Activated CD4-positive, alpha-beta memory T cell treated with anti-CD3 and anti-CD28 coated beads for 36 hours (primary cell): ENCODE measurements around the gene LRRC30. TPM values are rescaled to one million over a fixed set of nuclear protein-coding genes. Genes with fewer than 3 reads are reported as not detected.

Source experiments
- CTCF ChIA-PET: fragments of 350-600 bp; sonication (Branson Sonifier 250); formaldehyde crosslinking; loops from one replicate; lab custom pipeline; 2021; ENCODE audit warnings: antibody characterized with exemption, inconsistent platforms; lab: Charles Lee
- POLR2A ChIA-PET: fragments of 350-600 bp; sonication (Branson Sonifier 250); formaldehyde crosslinking; loops from one replicate; lab custom pipeline; 2021; ENCODE audit warnings: antibody characterized with exemption; lab: Charles Lee
- DNase-seq: peaks from one replicate; pipeline ENCODE4 v3.0.0-alpha.2; 2020
- H3K27ac Mint-ChIP-seq: one replicate; pipeline ENCODE4 v1.8.0; 2021; ENCODE audit warnings: mixed read lengths
- H3K27me3 Mint-ChIP-seq: one replicate; pipeline ENCODE4 v1.8.0; 2021; ENCODE audit warnings: mixed read lengths
- H3K36me3 Mint-ChIP-seq: one replicate; pipeline ENCODE4 v1.8.0; 2021; ENCODE audit warnings: mixed read lengths
- H3K4me1 Mint-ChIP-seq: one replicate; pipeline ENCODE4 v1.8.0; 2021; ENCODE audit warnings: low read depth, mixed read lengths
- H3K4me3 Mint-ChIP-seq: one replicate; pipeline ENCODE4 v1.8.0; 2021; ENCODE audit warnings: mild to moderate bottlenecking, mixed read lengths
- H3K9me3 Mint-ChIP-seq: one replicate; pipeline ENCODE4 v1.8.0; 2021; ENCODE audit warnings: mixed read lengths
- intact Hi-C: fragments of 100-400 bp; cut with micrococcal nuclease; formaldehyde crosslinking; loops from one replicate; pipeline ENCODE4 v1.15.1; 2023
- total RNA-seq, 2 experiments: library from RNA; stranded (reverse); gene quantifications; one replicate each; pipeline ENCODE4 v1.2.3, GENCODE V29; 2021

Gene LRRC30
- total RNA-seq, 2 experiments from 2014 or later: not detected

DNA sequence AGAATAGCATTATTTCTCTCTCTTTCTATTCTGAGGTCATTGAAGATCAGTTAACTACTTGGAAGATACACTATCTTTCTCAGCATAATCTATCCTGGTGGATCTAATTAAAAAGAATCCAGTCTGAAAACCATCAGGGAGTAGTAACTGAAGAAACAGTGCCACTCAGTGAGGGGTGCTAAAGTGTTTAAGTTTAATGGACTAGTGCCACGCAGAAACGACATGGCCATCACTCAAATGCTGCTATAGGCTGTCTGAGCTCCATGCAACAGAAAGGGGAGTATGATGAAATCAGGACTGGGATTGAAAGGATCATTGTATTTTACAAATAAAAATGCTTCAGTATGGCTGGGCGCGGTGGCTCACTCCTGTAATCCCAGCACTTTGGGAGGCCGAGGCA is 23.3 kb downstream of the LRRC30 start:
- Mint-ChIP-seq H3K27me3 (no peaks in the 10 kb centered on the region), H3K36me3 (no peaks in the 10 kb centered on the region), H3K9me3 (peaks cover 8% of the 10 kb centered on the region), H3K4me1 (no peaks in the 10 kb centered on the region), H3K27ac (no peak overlapping the region), H3K4me3 (no peak overlapping the region)
- DNase-seq: no peak
- ChIA-PET POLR2A (no interaction called here), CTCF (no interaction called here)
- intact Hi-C loops: no loop called here

DNA sequence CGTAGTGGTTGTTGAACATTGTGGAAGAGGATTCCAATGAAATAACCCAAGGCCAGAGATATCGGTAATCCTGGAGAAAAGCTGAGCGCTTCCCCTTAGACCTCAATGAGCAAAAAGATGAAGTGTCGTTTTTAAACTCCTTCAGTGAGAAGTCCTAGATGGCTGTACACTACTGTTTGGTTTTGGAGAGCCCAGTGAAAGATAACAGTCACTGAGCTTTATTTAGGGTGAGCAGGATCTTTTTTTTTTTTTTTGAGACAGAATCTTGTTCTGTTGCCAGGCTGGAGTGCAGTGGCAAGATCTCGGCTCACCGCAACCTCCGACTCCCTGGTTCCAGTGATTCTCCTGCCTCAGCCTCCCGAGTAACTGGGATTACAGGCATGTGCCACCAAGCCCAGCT is 24.2 kb downstream of the LRRC30 start:
- H3K27me3 Mint-ChIP-seq: no peaks in the 10 kb centered on the region
- CTCF ChIA-PET: no interaction called here
- peaks cover 6% of the 10 kb centered on the region for H3K9me3 Mint-ChIP-seq
- H3K4me1 Mint-ChIP-seq: no peaks in the 10 kb centered on the region
- no peak overlapping the region for H3K27ac Mint-ChIP-seq
- POLR2A ChIA-PET: no interaction called here
- intact Hi-C loops: no loop called here
- H3K36me3 Mint-ChIP-seq: no peaks in the 10 kb centered on the region
- no peak for DNase-seq
- no peak overlapping the region for H3K4me3 Mint-ChIP-seq

DNA sequence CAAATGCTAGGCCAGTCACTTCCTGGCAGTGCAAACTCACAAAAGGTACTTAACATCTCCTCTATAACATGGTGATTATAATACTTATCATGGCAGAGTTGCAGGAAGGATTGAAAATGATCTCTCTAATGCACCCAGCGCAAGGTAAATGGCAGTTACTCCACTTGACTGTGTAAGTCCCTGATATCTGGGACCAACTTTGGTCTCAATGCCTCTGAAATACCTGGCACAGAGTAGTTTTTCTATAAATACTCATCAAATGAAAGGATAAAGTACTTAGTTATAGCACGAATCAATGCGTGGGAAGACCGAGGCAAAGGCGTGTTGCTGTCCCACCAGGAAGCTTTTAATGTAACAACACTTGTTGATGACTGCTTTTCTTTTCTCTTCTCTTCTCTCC is 24.8 kb downstream of the LRRC30 start:
- intact Hi-C loops: no loop called here
- peaks cover 4% of the 10 kb centered on the region for H3K9me3 Mint-ChIP-seq
- ChIA-PET POLR2A (no interaction called here), CTCF (no interaction called here)
- H3K36me3 Mint-ChIP-seq: no peaks in the 10 kb centered on the region
- DNase-seq: no peak
- H3K4me3 Mint-ChIP-seq: no peak overlapping the region
- H3K27me3 Mint-ChIP-seq: no peaks in the 10 kb centered on the region
- H3K27ac Mint-ChIP-seq: no peak overlapping the region
- no peaks in the 10 kb centered on the region for H3K4me1 Mint-ChIP-seq

DNA sequence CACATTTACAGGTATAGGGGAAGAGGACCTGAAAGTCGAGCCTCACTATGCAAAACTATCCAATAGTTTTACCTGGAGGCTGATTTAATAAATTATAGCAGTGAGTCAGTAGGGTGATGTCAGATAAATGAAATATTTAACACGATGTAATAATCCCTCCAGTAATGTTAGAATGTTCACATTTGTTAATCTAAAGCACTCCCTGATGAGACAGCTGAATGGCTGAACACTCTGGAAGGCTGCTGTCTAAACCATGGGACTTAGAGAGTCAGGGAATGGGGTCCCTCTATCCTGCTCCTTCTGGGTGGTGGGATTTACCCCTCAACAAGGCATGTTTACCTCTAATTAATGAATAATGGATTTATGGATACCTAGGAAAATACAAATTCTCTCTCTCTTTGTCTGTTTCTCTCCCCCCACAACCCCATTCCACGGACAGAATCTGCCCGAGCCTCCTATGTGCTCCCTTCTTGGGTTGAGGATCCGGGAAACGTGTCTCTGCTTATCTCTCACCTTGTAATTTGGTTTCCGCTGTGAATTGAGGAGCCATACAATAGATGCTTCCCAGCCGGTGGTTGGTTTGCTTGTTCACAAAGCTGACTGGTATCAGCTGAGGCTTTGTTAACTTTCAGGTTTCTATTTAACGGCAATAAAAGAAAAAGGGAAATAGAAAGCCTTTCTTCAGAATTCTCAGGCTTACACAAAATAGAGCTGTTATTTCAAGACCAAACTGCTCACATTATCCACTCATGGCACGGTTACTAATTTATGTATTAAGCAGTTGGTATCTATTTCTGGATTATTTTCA is 25.9 kb downstream of the LRRC30 start:
- Mint-ChIP-seq H3K4me1 (no peaks in the 10 kb centered on the region), H3K4me3 (no peak overlapping the region), H3K9me3 (peaks cover 2% of the 10 kb centered on the region), H3K27me3 (no peaks in the 10 kb centered on the region), H3K27ac (no peak overlapping the region), H3K36me3 (no peaks in the 10 kb centered on the region)
- intact Hi-C loops: no loop called here
- ChIA-PET POLR2A (no interaction called here), CTCF (no interaction called here)
- no peak for DNase-seq

DNA sequence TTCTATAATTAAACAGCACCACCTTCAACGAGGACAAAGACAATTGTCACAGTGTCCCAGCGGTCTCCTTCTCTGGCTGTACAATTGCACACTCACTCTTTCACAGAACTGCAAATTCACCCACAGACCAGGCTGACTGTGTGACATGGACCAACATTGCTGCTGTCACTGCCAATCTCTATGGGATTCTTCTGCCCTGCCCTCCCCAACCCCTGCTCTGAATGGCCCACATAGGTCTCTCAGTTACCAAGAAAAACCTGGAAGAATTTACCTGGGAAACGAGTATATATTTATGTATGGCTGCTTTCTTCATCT is 26.5 kb downstream of the LRRC30 start:
- intact Hi-C loops: no loop called here
- Mint-ChIP-seq H3K36me3 (no peaks in the 10 kb centered on the region), H3K27me3 (no peaks in the 10 kb centered on the region), H3K27ac (no peak overlapping the region), H3K4me3 (no peak overlapping the region), H3K4me1 (no peaks in the 10 kb centered on the region), H3K9me3 (peaks cover 2% of the 10 kb centered on the region)
- ChIA-PET CTCF (no interaction called here), POLR2A (interaction anchor here (0.7 kb wide), 1 partner anchor 335 kb away, joined by 4 read pairs; no protein-coding TSS in a partner anchor)
- no peak for DNase-seq

DNA sequence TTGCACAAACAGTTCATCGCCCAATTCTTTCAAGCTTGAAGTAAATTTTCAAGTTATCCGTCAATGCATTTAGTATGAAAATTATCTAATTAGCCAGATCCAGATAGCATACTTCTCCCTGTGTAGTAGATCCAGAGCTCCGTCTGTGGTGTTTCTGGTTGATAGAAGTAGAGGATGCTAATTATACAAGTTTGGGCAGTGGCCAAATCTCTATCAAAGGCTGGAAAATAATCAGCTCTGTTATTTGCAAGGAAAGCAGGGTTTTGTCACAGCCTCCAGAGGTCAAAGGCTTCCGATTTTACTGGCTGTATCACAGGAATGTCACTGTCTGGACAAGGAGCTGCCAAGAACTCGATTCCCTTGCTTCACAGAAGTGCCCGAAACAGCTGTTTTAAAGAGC is 28.6 kb downstream of the LRRC30 start:
- Mint-ChIP-seq H3K4me1 (no peaks in the 10 kb centered on the region), H3K27ac (no peak overlapping the region), H3K9me3 (peaks cover 2% of the 10 kb centered on the region), H3K4me3 (no peak overlapping the region), H3K27me3 (no peaks in the 10 kb centered on the region), H3K36me3 (no peaks in the 10 kb centered on the region)
- CTCF ChIA-PET: no interaction called here
- DNase-seq: no peak
- intact Hi-C loops: no loop called here
- POLR2A ChIA-PET: no interaction called here

DNA sequence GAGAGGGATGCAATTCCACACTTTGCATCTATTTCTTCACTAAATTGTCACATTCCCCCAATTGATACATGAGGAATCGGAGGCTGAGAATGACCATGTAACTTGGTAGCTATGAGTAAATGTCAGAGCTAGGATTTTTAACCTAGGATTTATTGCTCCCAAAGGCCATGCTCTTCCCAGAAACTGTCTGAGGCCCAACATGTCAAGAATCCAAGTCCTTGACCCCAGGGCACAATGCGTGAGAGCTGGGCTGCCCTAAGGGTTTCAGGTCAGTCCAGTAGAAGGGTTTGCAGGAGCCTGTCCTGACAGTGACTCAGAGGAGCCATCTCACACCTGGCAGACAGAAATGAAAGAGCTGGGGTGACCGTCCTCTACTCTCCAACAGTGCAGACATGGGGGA is 30.3 kb downstream of the LRRC30 start:
- POLR2A ChIA-PET: no interaction called here
- Mint-ChIP-seq H3K4me1 (no peaks in the 10 kb centered on the region), H3K27me3 (no peaks in the 10 kb centered on the region), H3K27ac (no peak overlapping the region), H3K9me3 (peaks cover 4% of the 10 kb centered on the region), H3K36me3 (no peaks in the 10 kb centered on the region), H3K4me3 (no peak overlapping the region)
- CTCF ChIA-PET: no interaction called here
- no peak for DNase-seq
- intact Hi-C loops: no loop called here

DNA sequence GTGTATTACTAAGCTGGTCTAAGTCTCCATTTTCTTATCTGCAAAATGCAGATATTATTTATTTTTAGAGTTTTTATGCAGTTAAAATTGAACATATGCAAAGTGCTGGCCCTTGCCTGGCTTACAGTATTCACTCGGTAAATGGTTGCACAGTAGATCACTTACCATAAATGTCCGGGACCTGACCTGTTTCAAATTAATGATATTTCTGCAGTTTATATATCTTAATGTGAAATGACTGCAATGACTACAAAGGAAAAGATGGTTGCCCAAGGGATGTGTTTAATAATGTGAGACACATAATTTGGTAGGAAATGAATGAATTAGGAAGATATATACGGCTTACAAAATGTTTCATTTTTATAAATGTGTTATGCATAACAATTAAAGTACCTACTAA is 37.1 kb downstream of the LRRC30 start:
- no peaks in the 10 kb centered on the region for H3K4me1 Mint-ChIP-seq

DNA sequence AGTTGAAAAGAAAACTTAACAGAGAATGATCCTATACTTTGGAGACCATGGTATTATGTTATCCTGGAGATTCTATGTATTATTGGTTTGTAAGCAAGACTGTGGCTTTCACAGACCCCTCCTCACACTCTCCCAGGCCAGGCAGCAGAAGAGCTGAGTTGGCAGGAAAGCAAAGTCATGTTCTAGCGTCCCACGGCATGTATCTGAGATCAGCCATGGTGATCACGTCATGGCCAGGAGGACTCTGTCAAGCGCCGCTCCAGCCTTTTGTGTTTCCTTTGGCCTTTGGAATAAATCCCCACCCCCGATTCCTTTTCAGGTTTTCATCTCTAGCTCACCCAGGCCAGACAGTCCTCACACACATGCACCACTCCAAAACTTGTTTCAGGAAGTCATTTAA is 39.1 kb downstream of the LRRC30 start:
- Mint-ChIP-seq H3K9me3 (peaks cover 18% of the 10 kb centered on the region), H3K36me3 (no peaks in the 10 kb centered on the region), H3K27ac (no peak overlapping the region), H3K4me3 (no peak overlapping the region), H3K4me1 (no peaks in the 10 kb centered on the region), H3K27me3 (no peaks in the 10 kb centered on the region)
- intact Hi-C loops: no loop called here
- no peak for DNase-seq
- ChIA-PET CTCF (no interaction called here), POLR2A (no interaction called here)

More for the DNA sequence above, 37.1 kb downstream of the LRRC30 start:
- Mint-ChIP-seq H3K27me3 (no peaks in the 10 kb centered on the region), H3K9me3 (peaks cover 14% of the 10 kb centered on the region), H3K36me3 (no peaks in the 10 kb centered on the region), H3K27ac (no peak overlapping the region), H3K4me3 (no peak overlapping the region)
- CTCF ChIA-PET: no interaction called here
- POLR2A ChIA-PET: no interaction called here
- no peak for DNase-seq
- intact Hi-C loops: no loop called here

DNA sequence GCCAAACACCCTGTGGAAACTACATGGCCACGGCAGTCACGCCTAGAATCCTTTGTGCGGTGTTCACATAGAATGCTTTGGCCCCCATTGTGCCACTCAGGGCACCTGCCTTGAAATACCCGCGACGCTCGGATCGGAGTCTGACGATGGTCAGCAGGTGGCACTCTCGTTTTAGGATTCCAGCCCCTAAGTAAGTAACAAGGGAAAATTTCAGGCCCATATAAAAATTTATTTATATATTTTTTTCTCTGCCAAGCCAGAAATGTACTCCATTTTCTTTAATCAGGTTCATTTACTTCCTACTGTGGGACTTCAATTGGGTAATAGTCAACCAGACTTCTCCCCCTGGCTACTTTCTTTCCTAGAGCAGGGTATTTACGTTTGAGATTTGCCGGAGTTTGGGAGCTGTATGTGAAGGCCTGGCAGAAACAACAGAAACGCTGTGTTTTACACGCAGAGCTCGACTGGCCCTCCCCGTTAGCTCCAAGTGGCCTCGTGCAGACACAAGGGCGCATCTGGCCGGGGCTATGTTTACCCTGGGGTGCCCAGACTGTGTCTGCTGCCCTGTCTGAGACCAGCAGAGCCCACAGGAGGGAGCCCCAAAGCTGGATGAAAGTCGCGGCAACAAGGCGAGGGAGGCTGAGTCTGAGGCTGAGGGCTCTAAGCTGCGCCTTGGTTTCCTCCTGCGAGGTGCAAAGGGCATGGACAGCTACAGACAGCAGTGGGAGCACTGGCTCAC is 41.6 kb downstream of the LRRC30 start:
- DNase-seq: no peak
- Mint-ChIP-seq H3K36me3 (no peaks in the 10 kb centered on the region), H3K27me3 (no peaks in the 10 kb centered on the region), H3K9me3 (peaks cover 18% of the 10 kb centered on the region), H3K4me1 (no peaks in the 10 kb centered on the region), H3K27ac (no peak overlapping the region), H3K4me3 (no peak overlapping the region)
- ChIA-PET POLR2A (no interaction called here), CTCF (no interaction called here)
- intact Hi-C loops: no loop called here

DNA sequence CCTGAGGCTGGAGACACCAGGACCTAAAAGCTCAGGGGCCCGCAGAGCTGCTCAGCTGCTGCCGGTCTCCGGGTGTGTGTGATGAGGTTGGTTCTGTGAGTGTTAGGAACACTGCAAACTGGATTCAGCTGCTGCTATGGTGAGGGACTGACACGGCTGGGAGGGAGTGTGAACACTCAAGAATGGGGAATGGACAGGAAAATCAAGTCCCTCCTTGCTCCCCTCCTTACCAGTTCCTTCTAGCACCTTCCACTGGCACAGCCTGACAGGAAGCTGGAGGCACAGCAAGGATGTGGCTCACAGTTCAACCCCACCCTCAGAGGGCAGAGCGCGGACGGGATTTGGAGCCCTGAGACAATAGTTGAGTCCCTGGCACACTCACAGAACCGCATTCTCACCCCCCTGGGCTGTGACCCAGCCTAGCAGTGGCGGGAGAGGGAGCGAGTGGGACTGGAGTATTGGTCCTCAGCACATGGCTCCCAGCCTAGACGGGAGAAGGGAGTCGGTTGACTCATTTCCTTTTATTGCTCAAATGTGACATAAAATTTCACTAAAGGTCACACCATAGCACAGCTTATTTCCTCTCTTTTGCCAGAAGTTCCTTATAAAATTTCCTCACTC is 42.5 kb downstream of the LRRC30 start:
- Mint-ChIP-seq H3K9me3 (peaks cover 18% of the 10 kb centered on the region), H3K27ac (no peak overlapping the region), H3K27me3 (no peaks in the 10 kb centered on the region), H3K36me3 (no peaks in the 10 kb centered on the region), H3K4me3 (no peak overlapping the region), H3K4me1 (no peaks in the 10 kb centered on the region)
- ChIA-PET CTCF (no interaction called here), POLR2A (no interaction called here)
- intact Hi-C loops: no loop called here
- no peak for DNase-seq

DNA sequence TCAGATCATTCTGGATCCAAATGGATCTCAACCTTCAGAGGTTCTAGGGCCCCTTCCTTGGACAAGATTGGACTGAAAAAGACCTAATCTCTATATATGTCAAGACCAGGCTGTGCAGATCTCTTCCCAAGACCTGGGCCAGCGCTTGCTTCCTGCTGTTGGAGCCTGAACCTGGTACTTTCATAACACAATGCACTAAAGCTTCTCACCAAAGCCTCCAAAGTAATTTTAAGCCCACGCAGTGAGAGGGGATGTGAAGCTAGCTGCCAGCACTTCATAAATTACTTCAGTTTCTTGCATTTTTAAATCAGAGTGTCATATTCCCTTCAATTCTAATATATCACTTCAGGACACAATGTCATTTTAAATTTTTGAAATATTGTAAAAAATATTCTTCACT is 50.7 kb downstream of the LRRC30 start:
- no peak overlapping the region for H3K27ac Mint-ChIP-seq
- DNase-seq: no peak
- H3K4me3 Mint-ChIP-seq: no peak overlapping the region
- H3K27me3 Mint-ChIP-seq: no peaks in the 10 kb centered on the region
- intact Hi-C loops: no loop called here
- CTCF ChIA-PET: no interaction called here
- POLR2A ChIA-PET: no interaction called here
- H3K36me3 Mint-ChIP-seq: no peaks in the 10 kb centered on the region
- no peaks in the 10 kb centered on the region for H3K4me1 Mint-ChIP-seq
- H3K9me3 Mint-ChIP-seq: peaks cover 3% of the 10 kb centered on the region
